K562 (cell line): ENCODE data around the gene DPH6. TPM values are rescaled to one million over a fixed set of nuclear protein-coding genes. Genes with fewer than 3 reads are reported as not detected.

ENCODE experiments used
- ATAC-seq: fragments of 200-7000 bp; cut with Tn5 transposase; 3 replicates; pipeline ENCODE4 v1.9.1; 2020; ENCODE audit warnings: moderate library complexity
- BruUV-seq: library from RNA; stranded (reverse); fragments of 400-500 nt; replicated peaks from 2 replicates; lab custom pipeline; 2021; lab: Mats Ljungman, UMichigan
- CTCF ChIA-PET: fragments of 300-600 bp; formaldehyde crosslinking; extraction: SDS; loops from one replicate; lab custom pipeline; 2021; ENCODE audit warnings: low intra/inter-chr PET ratio; lab: Yijun Ruan, JAX
- POLR2A ChIA-PET: fragments of 300-600, 350-650 bp; sonication (Branson Sonifier 250); formaldehyde crosslinking; extraction: SDS; loops from one replicate; lab custom pipeline; 2021; ENCODE audit warnings: antibody characterized with exemption, inconsistent platforms; lab: Yijun Ruan, JAX
- DNase-seq, 4 experiments: peaks; one replicate each; pipeline versions ENCODE4 v3.0.0 to v3.0.0-alpha.2; 2011 to 2018; ENCODE audit warnings: low spot score in 3 of 4, mixed read lengths in 3 of 4; ENCODE audit errors: extremely low read depth in 1 of 4
- FAIRE-seq: peaks from 2 replicates; lab custom pipeline; 2011; peaks lifted over from hg19 to GRCh38; lab: Jason Lieb, UNC
- H2AFZ ChIP-seq: 2 replicates; pipeline ENCODE4 v1.6.0; 2011; ENCODE audit warnings: low read depth, low read length, control low read depth, inconsistent platforms
- H3K27ac ChIP-seq: fragments of 200-600 bp; 3 replicates; pipeline ENCODE4 v1.8.0; 2011; ENCODE audit warnings: low read depth, mild to moderate bottlenecking, control low read depth, inconsistent platforms, low read length, moderate library complexity, mixed read lengths; ENCODE audit errors: extremely low read depth
- H3K27me3 ChIP-seq, 2 experiments: fragments of 300-600 bp in 1 of 2; 2 replicates in 1 of 2; 3 replicates in 1 of 2; pipeline versions ENCODE4 v1.6.0 to v1.8.0; 2011; ENCODE audit warnings: inconsistent platforms in 2 of 2, low read length in 2 of 2, mild to moderate bottlenecking in 1 of 2, mixed read lengths in 1 of 2, moderate library complexity in 1 of 2; ENCODE audit not compliant: control insufficient read depth in 2 of 2, insufficient read depth in 2 of 2
- H3K36me3 ChIP-seq: fragments of 300-600 bp; 3 replicates; pipeline ENCODE4 v1.8.0; 2011; ENCODE audit warnings: mild to moderate bottlenecking, low read length, inconsistent platforms; ENCODE audit not compliant: control insufficient read depth, insufficient read depth
- H3K4me1 ChIP-seq, 2 experiments: fragments of 200-600 bp in 1 of 2; replicated peaks in 1 of 2; 2 replicates in 1 of 2; 3 replicates in 1 of 2; pipeline versions ENCODE4 v1.5.1 to v1.8.0; 2011; ENCODE audit warnings: inconsistent platforms in 2 of 2, low read length in 2 of 2, mild to moderate bottlenecking in 1 of 2, mixed read lengths in 1 of 2, moderate library complexity in 1 of 2; ENCODE audit not compliant: control insufficient read depth in 2 of 2, insufficient read depth in 2 of 2
- H3K4me2 ChIP-seq: 2 replicates; pipeline ENCODE4 v1.6.1; 2011; ENCODE audit warnings: low read length, control low read depth, inconsistent platforms, mixed read lengths; ENCODE audit not compliant: insufficient read depth
- H3K4me3 ChIP-seq: fragments of 200-600 bp; sonication (generic), shearing (Covaris generic); 2 replicates; pipeline ENCODE4 v1.5.1; 2016; ENCODE audit warnings: control low read depth, inconsistent platforms
- H3K79me2 ChIP-seq: fragments of 200-600 bp; 3 replicates; pipeline ENCODE4 v1.8.0; 2011; ENCODE audit warnings: low read length, inconsistent platforms; ENCODE audit not compliant: control insufficient read depth, insufficient read depth
- H3K9ac ChIP-seq, 2 experiments: 2 replicates each; pipeline versions ENCODE4 v1.6.0 to v1.6.1; 2011; ENCODE audit warnings: low read depth in 2 of 2, low read length in 2 of 2, control low read depth in 1 of 2, inconsistent platforms in 1 of 2, mild to moderate bottlenecking in 1 of 2, mixed read lengths in 1 of 2; ENCODE audit not compliant: insufficient read depth in 1 of 2
- H3K9me1 ChIP-seq: one replicate; pipeline ENCODE4 v1.6.0; 2011; ENCODE audit warnings: inconsistent platforms, mild to moderate bottlenecking, low read length, moderate library complexity; ENCODE audit not compliant: control insufficient read depth, insufficient read depth
- H3K9me3 ChIP-seq: replicated peaks from 2 replicates; pipeline ENCODE4 v1.5.1; 2011; ENCODE audit warnings: low read depth, low read length, inconsistent platforms; ENCODE audit not compliant: control insufficient read depth, insufficient read depth
- H4K20me1 ChIP-seq: replicated peaks from 2 replicates; pipeline ENCODE4 v1.6.1; 2011; ENCODE audit warnings: low read length, inconsistent platforms, mixed read lengths; ENCODE audit not compliant: control insufficient read depth, insufficient read depth
- ETS2 ChIP-seq: IDR thresholded peaks from 2 replicates; pipeline ENCODE4 v1.6.1; 2016; ENCODE audit warnings: borderline replicate concordance, missing genetic modification characterization, mild to moderate bottlenecking, moderate library complexity, missing compliant biosample characterization; ENCODE audit not compliant: poor library complexity, severe bottlenecking
- KDM5B ChIP-seq: fragments of 200-600 bp; sonication (generic); IDR thresholded peaks from 2 replicates; pipeline ENCODE4 v1.6.1; 2012; ENCODE audit warnings: low read depth, mild to moderate bottlenecking, moderate library complexity, low read length, control low read depth, inconsistent platforms; ENCODE audit not compliant: insufficient replicate concordance
- MAZ ChIP-seq, 2 experiments: fragments of 450-650 bp in 1 of 2; sonication (generic) in 1 of 2; formaldehyde crosslinking; IDR thresholded peaks in 1 of 2; conservative IDR thresholded peaks in 1 of 2; 2 replicates each; pipeline versions ENCODE4 v1.4.0 to v1.5.0; 2020; ENCODE audit warnings: mild to moderate bottlenecking in 1 of 2, missing genetic modification reagents in 1 of 2
- MECOM ChIP-seq: fragments of 250-450 bp; sonication (Bioruptor Pico); IDR thresholded peaks from 2 replicates; pipeline ENCODE4 v1.8.0; 2022; ENCODE audit warnings: inconsistent platforms
- NR1H2 ChIP-seq: sonication (generic); formaldehyde crosslinking; IDR thresholded peaks from 2 replicates; pipeline ENCODE4 v1.4.0; 2020; ENCODE audit warnings: mild to moderate bottlenecking, missing genetic modification reagents
- TAF9B ChIP-seq: fragments of 450-650 bp; IDR thresholded peaks from 2 replicates; pipeline ENCODE4 v1.6.1; 2018; ENCODE audit warnings: mild to moderate bottlenecking; ENCODE audit not compliant: partially characterized antibody
- ZNF165 ChIP-seq: fragments of 250-450 bp; sonication (Bioruptor Pico); IDR thresholded peaks from 2 replicates; pipeline ENCODE4 v1.4.0; 2020; ENCODE audit warnings: borderline replicate concordance
- ZNF696 ChIP-seq: fragments of 250-450 bp; sonication (Bioruptor Pico); conservative IDR thresholded peaks from 2 replicates; pipeline ENCODE4 v1.4.0; 2020; ENCODE audit warnings: mild to moderate bottlenecking, moderate library complexity
- WGBS: fragments of 100-300 bp; shearing (Covaris generic); methylation state at CpG from one replicate; pipeline ENCODE4 v1.1.6; 2016; ENCODE audit warnings: low coverage, mixed read lengths; ENCODE audit not compliant: insufficient coverage; ENCODE audit errors: missing lambda C conversion rate; 5-methylcytosine and 5-hydroxymethylcytosine counted together
- in situ Hi-C: fragments of 300-500 bp; cut with MboI; formaldehyde crosslinking; loops from 4 replicates; pipeline ENCODE4 v1.15.0; 2018; ENCODE audit warnings: inconsistent platforms, mixed read lengths
- intact Hi-C: fragments of 100-400 bp; cut with micrococcal nuclease; formaldehyde crosslinking; loops from 2 replicates; pipeline ENCODE4 v1.14.2; 2022
- polyA plus RNA-seq, 8 experiments: library from polyadenylated mRNA; depleted of rRNA in 4 of 8; stranded (reverse) in 5 of 8; unstranded in 3 of 8; fragments of >200 nt; fragmentation: Nextera tagmentation in 2 of 8; fragmentation: Illumina TruSeq in 1 of 8; extraction: Ambion mirVana in 2 of 8; extraction: Trizol in 1 of 8; gene quantifications; 2 replicates each; pipeline versions ENCODE4 v1.2.1 to v1.2.3, GENCODE V29; 2011 to 2014; ENCODE audit warnings: inconsistent platforms in 1 of 8, missing spikeins in 1 of 8
- total RNA-seq, 7 experiments: library from RNA; depleted of rRNA in 6 of 7; stranded (reverse); fragments of >200 nt in 6 of 7; fragmentation: Illumina TruSeq in 2 of 7; extraction: Trizol in 2 of 7; gene quantifications; 2 replicates each; pipeline versions ENCODE4 v1.2.1 to v1.2.3, GENCODE V29; 2011 to 2021; ENCODE audit warnings: low replicate concordance in 1 of 7
- TF ChIP-seq, protein P1 (sequence below): sonication (generic); formaldehyde crosslinking; IDR thresholded peaks from 2 replicates; pipeline ENCODE4 v1.8.0; 2023; ENCODE audit warnings: mild to moderate bottlenecking, missing genetic modification reagents
- TF ChIP-seq, protein P2 (sequence below): sonication (generic); formaldehyde crosslinking; IDR thresholded peaks from 2 replicates; pipeline ENCODE4 v1.8.1; 2023; ENCODE audit warnings: mild to moderate bottlenecking, missing genetic modification reagents
- TF ChIP-seq, protein P3 (sequence below): fragments of 250-450 bp; sonication (Bioruptor Pico); IDR thresholded peaks from 2 replicates; pipeline ENCODE4 v1.4.0; 2020; ENCODE audit warnings: mild to moderate bottlenecking, moderate library complexity, borderline replicate concordance
- TF ChIP-seq, protein P4 (sequence below), 3 experiments: fragments of 200-800 bp in 1 of 3; sonication (Bioruptor generic) in 1 of 3; sonication (generic) in 1 of 3; formaldehyde crosslinking in 1 of 3; IDR thresholded peaks; 2 replicates each; pipeline versions ENCODE4 v1.6.1 to v1.8.0; 2016 to 2022; ENCODE audit warnings: mild to moderate bottlenecking in 2 of 3, missing compliant biosample characterization in 2 of 3, missing genetic modification characterization in 2 of 3, missing genetic modification reagents in 1 of 3
- TF ChIP-seq, protein P5 (sequence below): fragments of 250-450 bp; sonication (Bioruptor Pico); IDR thresholded peaks from 2 replicates; pipeline ENCODE4 v1.8.0; 2022; ENCODE audit warnings: moderate library complexity, mild to moderate bottlenecking, inconsistent platforms

The DPH6 gene
- total and polyA plus RNA-seq, 9 of the 15 experiments (the other 6 are each of a cell fraction or from before 2014, with no cell fraction given): 10.1 to 69.1 (median 18.8) TPM

DNA sequence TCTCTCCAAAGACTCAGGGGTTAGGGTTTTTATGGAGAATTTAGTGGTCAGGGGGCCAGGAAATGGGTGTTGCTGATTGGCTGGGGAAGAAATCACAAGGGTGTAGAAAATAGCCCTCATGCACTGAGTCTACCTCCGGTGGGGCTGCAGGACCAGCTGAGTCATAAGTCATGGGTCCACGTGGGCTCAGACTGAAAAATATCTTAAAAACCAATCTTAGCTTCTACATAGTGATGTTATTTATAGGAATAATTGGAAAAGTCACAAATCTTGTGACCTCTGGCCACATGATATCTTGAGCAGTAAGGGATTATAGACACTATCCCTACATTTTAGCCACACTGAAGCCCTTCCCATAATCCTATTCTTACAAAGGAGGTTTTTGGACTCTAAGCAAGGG lies 224.0 kb downstream of the DPH6 start:
- H4K20me1 ChIP-seq: no peaks in the 10 kb centered on the region
- H2AFZ ChIP-seq: no peak overlapping the region
- H3K9ac ChIP-seq: no peak overlapping the region
- FAIRE-seq: no peak
- no peaks in the 10 kb centered on the region for H3K9me1 ChIP-seq
- ATAC-seq: no peak
- ChIA-PET CTCF (no interaction called here), POLR2A (no interaction called here)
- no peaks in the 10 kb centered on the region for H3K4me1 ChIP-seq
- no peak for DNase-seq
- no peaks in the 10 kb centered on the region for H3K79me2 ChIP-seq
- no TSS peak for BruUV-seq
- intact Hi-C loops: no loop called here
- no peaks in the 10 kb centered on the region for H3K36me3 ChIP-seq
- no peak overlapping the region for H3K27ac ChIP-seq
- H3K27me3 ChIP-seq: no peaks in the 10 kb centered on the region
- no peak overlapping the region for H3K4me3 ChIP-seq
- in situ Hi-C loops: no loop called here
- 0% methylated on average over 2 of the region's 2 CpGs for WGBS
- H3K4me2 ChIP-seq: no peak overlapping the region
- H3K9me3 ChIP-seq: no peaks in the 10 kb centered on the region
- TF ChIP-seq ZNF696: no peak
- TF ChIP-seq, protein P1, sequence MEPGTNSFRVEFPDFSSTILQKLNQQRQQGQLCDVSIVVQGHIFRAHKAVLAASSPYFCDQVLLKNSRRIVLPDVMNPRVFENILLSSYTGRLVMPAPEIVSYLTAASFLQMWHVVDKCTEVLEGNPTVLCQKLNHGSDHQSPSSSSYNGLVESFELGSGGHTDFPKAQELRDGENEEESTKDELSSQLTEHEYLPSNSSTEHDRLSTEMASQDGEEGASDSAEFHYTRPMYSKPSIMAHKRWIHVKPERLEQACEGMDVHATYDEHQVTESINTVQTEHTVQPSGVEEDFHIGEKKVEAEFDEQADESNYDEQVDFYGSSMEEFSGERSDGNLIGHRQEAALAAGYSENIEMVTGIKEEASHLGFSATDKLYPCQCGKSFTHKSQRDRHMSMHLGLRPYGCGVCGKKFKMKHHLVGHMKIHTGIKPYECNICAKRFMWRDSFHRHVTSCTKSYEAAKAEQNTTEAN (CRISPR knock-in tag): no peak
- TF ChIP-seq, protein P2, sequence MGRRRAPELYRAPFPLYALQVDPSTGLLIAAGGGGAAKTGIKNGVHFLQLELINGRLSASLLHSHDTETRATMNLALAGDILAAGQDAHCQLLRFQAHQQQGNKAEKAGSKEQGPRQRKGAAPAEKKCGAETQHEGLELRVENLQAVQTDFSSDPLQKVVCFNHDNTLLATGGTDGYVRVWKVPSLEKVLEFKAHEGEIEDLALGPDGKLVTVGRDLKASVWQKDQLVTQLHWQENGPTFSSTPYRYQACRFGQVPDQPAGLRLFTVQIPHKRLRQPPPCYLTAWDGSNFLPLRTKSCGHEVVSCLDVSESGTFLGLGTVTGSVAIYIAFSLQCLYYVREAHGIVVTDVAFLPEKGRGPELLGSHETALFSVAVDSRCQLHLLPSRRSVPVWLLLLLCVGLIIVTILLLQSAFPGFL: no peak
- TF ChIP-seq NR1H2: no peak
- no peak for TF ChIP-seq MECOM (CRISPR knock-in tag)
- TF ChIP-seq TAF9B: no peak
- TF ChIP-seq, protein P3, sequence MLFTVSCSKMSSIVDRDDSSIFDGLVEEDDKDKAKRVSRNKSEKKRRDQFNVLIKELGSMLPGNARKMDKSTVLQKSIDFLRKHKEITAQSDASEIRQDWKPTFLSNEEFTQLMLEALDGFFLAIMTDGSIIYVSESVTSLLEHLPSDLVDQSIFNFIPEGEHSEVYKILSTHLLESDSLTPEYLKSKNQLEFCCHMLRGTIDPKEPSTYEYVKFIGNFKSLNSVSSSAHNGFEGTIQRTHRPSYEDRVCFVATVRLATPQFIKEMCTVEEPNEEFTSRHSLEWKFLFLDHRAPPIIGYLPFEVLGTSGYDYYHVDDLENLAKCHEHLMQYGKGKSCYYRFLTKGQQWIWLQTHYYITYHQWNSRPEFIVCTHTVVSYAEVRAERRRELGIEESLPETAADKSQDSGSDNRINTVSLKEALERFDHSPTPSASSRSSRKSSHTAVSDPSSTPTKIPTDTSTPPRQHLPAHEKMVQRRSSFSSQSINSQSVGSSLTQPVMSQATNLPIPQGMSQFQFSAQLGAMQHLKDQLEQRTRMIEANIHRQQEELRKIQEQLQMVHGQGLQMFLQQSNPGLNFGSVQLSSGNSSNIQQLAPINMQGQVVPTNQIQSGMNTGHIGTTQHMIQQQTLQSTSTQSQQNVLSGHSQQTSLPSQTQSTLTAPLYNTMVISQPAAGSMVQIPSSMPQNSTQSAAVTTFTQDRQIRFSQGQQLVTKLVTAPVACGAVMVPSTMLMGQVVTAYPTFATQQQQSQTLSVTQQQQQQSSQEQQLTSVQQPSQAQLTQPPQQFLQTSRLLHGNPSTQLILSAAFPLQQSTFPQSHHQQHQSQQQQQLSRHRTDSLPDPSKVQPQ (CRISPR knock-in tag): no peak
- TF ChIP-seq, protein P4, sequence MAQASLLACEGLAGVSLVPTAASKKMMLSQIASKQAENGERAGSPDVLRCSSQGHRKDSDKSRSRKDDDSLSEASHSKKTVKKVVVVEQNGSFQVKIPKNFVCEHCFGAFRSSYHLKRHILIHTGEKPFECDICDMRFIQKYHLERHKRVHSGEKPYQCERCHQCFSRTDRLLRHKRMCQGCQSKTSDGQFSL (CRISPR knock-in tag; IDR thresholded peaks at IDR 0.05): no peak
- TF ChIP-seq, protein P4 (tag; IDR thresholded peaks at IDR 0.05): no peak
- TF ChIP-seq MAZ (CRISPR knock-in tag; conservative IDR thresholded peaks at IDR 0.05 in 1 of 2, IDR thresholded peaks at IDR 0.05 in 1 of 2): no peak
- no peak for TF ChIP-seq ZNF165
- TF ChIP-seq, protein P5, sequence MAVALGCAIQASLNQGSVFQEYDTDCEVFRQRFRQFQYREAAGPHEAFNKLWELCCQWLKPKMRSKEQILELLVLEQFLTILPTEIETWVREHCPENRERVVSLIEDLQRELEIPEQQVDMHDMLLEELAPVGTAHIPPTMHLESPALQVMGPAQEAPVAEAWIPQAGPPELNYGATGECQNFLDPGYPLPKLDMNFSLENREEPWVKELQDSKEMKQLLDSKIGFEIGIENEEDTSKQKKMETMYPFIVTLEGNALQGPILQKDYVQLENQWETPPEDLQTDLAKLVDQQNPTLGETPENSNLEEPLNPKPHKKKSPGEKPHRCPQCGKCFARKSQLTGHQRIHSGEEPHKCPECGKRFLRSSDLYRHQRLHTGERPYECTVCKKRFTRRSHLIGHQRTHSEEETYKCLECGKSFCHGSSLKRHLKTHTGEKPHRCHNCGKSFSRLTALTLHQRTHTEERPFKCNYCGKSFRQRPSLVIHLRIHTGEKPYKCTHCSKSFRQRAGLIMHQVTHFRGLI: no peak
- TF ChIP-seq ETS2: no peak
- TF ChIP-seq KDM5B: no peak
